Parathyroid adenoma (tissue), 2 donors: ENCODE data around the gene COX7C.

ENCODE experiments used
- H2AFZ ChIP-seq: fragments of 300-600 bp; sonication (generic); one replicate; pipeline ENCODE4 v1.7.0; 2017; ENCODE audit warnings: antibody characterized with exemption, mild to moderate bottlenecking
- H3K27ac ChIP-seq: fragments of 300-600 bp; sonication (generic); one replicate; pipeline ENCODE4 v1.7.0; 2017
- H3K27me3 ChIP-seq: fragments of 300-600 bp; sonication (generic); one replicate; pipeline ENCODE4 v1.7.0; 2017; ENCODE audit warnings: low read length; ENCODE audit not compliant: control insufficient read depth, insufficient read depth
- H3K36me3 ChIP-seq: fragments of 300-600 bp; sonication (generic); one replicate; pipeline ENCODE4 v1.7.0; 2017; ENCODE audit warnings: low read length; ENCODE audit not compliant: control insufficient read depth, insufficient read depth
- H3K4me1 ChIP-seq: fragments of 300-600 bp; sonication (generic); one replicate; pipeline ENCODE4 v1.7.0; 2017; ENCODE audit warnings: control low read depth
- H3K4me2 ChIP-seq: fragments of 300-600 bp; sonication (generic); one replicate; pipeline ENCODE4 v1.7.0; 2017; ENCODE audit warnings: low read length
- H3K4me3 ChIP-seq: fragments of 300-600 bp; sonication (generic); one replicate; pipeline ENCODE4 v1.7.0; 2017; ENCODE audit warnings: low read depth, low read length
- H3K79me2 ChIP-seq: fragments of 300-600 bp; sonication (generic); one replicate; pipeline ENCODE4 v1.7.0; 2017; ENCODE audit warnings: control low read depth
- H3K9ac ChIP-seq: fragments of 300-600 bp; sonication (generic); one replicate; pipeline ENCODE4 v1.7.0; 2017; ENCODE audit warnings: mild to moderate bottlenecking
- H3K9me3 ChIP-seq: fragments of 300-600 bp; sonication (generic); one replicate; pipeline ENCODE4 v1.7.0; 2017; ENCODE audit warnings: low read length; ENCODE audit not compliant: control insufficient read depth
- CTCF ChIP-seq: fragments of 300-600 bp; sonication (generic); IDR thresholded peaks from one replicate; pipeline ENCODE4 v1.7.0; 2017; ENCODE audit warnings: antibody characterized with exemption, mild to moderate bottlenecking
- donor health status: primary hyperparathyroidism.

Gene COX7C

DNA sequence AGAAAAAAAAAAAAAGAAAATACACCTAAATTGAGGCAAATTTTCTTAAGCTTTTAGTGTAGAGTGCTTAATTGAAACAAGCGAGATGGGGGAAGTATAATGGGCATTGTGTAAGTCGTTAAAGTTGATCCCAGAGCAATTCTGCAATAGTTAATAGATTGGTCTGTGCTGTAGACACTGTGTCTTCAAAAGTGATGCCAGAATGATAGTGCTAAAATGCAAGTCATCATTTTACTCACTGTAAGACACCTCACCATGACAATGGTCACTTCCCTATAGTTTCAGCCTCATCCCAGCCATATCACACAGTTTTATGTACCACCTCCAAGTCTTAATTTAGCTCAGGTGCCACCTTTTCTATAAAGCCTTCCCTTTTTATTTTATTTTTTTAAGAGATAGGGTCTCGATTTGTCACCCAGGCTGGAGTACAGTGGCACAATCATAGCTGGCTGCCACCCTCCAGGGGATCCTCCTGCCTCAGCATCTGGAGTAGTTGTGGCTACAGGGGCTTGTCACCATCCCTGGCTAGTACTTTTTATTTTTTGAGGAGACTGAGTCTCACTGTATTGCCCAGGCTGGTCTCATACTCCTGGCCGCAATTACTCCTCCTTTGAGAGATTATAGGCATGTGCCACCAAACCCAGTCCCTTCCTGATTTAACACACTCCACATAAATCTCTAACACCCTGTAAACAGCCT lies 6.2 kb downstream of the COX7C start:
- no peak overlapping the region for H3K4me2 ChIP-seq
- H3K36me3 ChIP-seq: no peaks in the 10 kb centered on the region
- H3K79me2 ChIP-seq: no peaks in the 10 kb centered on the region
- H3K27ac ChIP-seq: no peak overlapping the region
- H3K9me3 ChIP-seq: no peaks in the 10 kb centered on the region
- H3K4me1 ChIP-seq: no peaks in the 10 kb centered on the region
- TF ChIP-seq CTCF: no peak
- H3K9ac ChIP-seq: no peak overlapping the region
- H3K27me3 ChIP-seq: no peaks in the 10 kb centered on the region
- no peak overlapping the region for H3K4me3 ChIP-seq
- no peak overlapping the region for H2AFZ ChIP-seq

- Histone ChIP-seq H3K27ac (no peak overlapping the region), H3K79me2 (no peaks in the 10 kb centered on the region), H2AFZ (no peak overlapping the region), H3K4me2 (no peak overlapping the region), H3K4me1 (no peaks in the 10 kb centered on the region), H3K36me3 (no peaks in the 10 kb centered on the region), H3K4me3 (no peak overlapping the region), H3K9ac (no peak overlapping the region), H3K9me3 (no peaks in the 10 kb centered on the region), H3K27me3 (no peaks in the 10 kb centered on the region)
- no peak for TF ChIP-seq CTCF
These were observed 7.4 kb downstream of the COX7C start for GRCh38 chr5:86625148-86625547.

DNA sequence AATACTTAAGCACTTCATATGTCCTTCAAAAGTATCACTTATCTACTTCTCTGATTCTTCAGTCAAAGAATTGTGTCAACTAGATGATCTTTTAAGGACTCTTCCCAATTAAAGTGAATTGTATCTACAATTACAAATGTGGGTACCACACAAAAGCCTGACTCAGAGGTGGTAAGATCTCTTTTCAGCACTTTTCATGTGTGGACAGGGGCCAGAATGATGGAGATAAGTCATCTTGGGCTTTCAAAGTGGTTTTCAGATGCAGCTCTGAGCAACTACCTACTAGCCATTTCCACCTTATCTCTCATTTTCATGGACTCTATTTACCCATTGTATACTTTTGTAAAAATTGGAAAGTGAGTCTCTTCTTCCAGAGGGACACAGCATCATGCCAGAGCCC lies 8.4 kb downstream of the COX7C start:
- no peaks in the 10 kb centered on the region for H3K79me2 ChIP-seq

GRCh38 chr5:86631165-86631564 lies 13.4 kb downstream of the COX7C start:
- no peak overlapping the region for H3K9ac ChIP-seq
- H3K27ac ChIP-seq: no peak overlapping the region
- no peak for TF ChIP-seq CTCF
- H3K36me3 ChIP-seq: no peaks in the 10 kb centered on the region
- no peak overlapping the region for H3K4me3 ChIP-seq
- no peaks in the 10 kb centered on the region for H3K4me1 ChIP-seq
- no peaks in the 10 kb centered on the region for H3K9me3 ChIP-seq
- H2AFZ ChIP-seq: no peak overlapping the region
- no peaks in the 10 kb centered on the region for H3K79me2 ChIP-seq
- H3K27me3 ChIP-seq: no peaks in the 10 kb centered on the region
- H3K4me2 ChIP-seq: no peak overlapping the region

More for the DNA sequence above, 8.4 kb downstream of the COX7C start:
- Histone ChIP-seq H3K9me3 (no peaks in the 10 kb centered on the region), H3K4me1 (no peaks in the 10 kb centered on the region), H3K9ac (no peak overlapping the region), H3K27ac (no peak overlapping the region), H3K4me2 (no peak overlapping the region), H3K27me3 (no peaks in the 10 kb centered on the region), H2AFZ (no peak overlapping the region), H3K36me3 (no peaks in the 10 kb centered on the region), H3K4me3 (no peak overlapping the region)
- TF ChIP-seq CTCF: no peak

GRCh38 chr5:86640998-86641397 lies 23.3 kb downstream of the COX7C start:
- no peaks in the 10 kb centered on the region for H3K4me1 ChIP-seq
- no peaks in the 10 kb centered on the region for H3K9me3 ChIP-seq
- no peak overlapping the region for H3K9ac ChIP-seq
- no peak for TF ChIP-seq CTCF
- no peak overlapping the region for H3K27ac ChIP-seq
- H3K27me3 ChIP-seq: no peaks in the 10 kb centered on the region
- H3K79me2 ChIP-seq: no peaks in the 10 kb centered on the region
- no peak overlapping the region for H3K4me3 ChIP-seq
- no peak overlapping the region for H3K4me2 ChIP-seq
- H2AFZ ChIP-seq: no peak overlapping the region
- no peaks in the 10 kb centered on the region for H3K36me3 ChIP-seq
